Spinal cord (tissue), 10 donors: ENCODE results near the gene DDAH1. TPM values are rescaled to one million over a fixed set of nuclear protein-coding genes. Genes with fewer than 3 reads are reported as not detected.

Experiments used
- DNase-seq, 6 donors: peaks; one replicate each; pipeline versions ENCODE4 v3.0.0 to v3.0.0-alpha.2; 2013 to 2015; ENCODE audit warnings: low spot score in 6 of 6, low read depth in 4 of 6
- H3K27ac ChIP-seq: one replicate; pipeline ENCODE4 v1.5.1; 2013; ENCODE audit warnings: low read depth, low read length, control low read depth
- H3K27me3 ChIP-seq: one replicate; pipeline ENCODE4 v1.6.1; 2013; ENCODE audit warnings: low read length; ENCODE audit not compliant: control insufficient read depth, insufficient read depth
- H3K36me3 ChIP-seq: one replicate; pipeline ENCODE4 v1.6.1; 2013; ENCODE audit warnings: low read length; ENCODE audit not compliant: control insufficient read depth, insufficient read depth
- H3K4me1 ChIP-seq: one replicate; pipeline ENCODE4 v1.6.1; 2013; ENCODE audit warnings: low read length; ENCODE audit not compliant: control insufficient read depth, insufficient read depth
- H3K4me3 ChIP-seq: one replicate; pipeline ENCODE4 v1.5.1; 2013; ENCODE audit warnings: low read depth, low read length, control low read depth
- H3K9me3 ChIP-seq: one replicate; pipeline ENCODE4 v1.6.1; 2013; ENCODE audit warnings: low read length; ENCODE audit not compliant: control insufficient read depth, insufficient read depth
- WGBS: methylation state at CpG from one replicate; pipeline ENCODE4 v1.1.5; 2013; ENCODE audit warnings: missing lambda C conversion rate; ENCODE audit not compliant: insufficient coverage; 5-methylcytosine and 5-hydroxymethylcytosine counted together
- polyA plus RNA-seq, 2 donors: library from polyadenylated mRNA; unstranded; fragments of 120-200 nt; gene quantifications; one replicate each; pipeline ENCODE4 v1.2.1, GENCODE V29; 2013; ENCODE audit not compliant: insufficient read length in 2 of 2
- total RNA-seq, 2 donors: library from RNA; depleted of rRNA in 1 of 2; stranded (reverse); fragments of 120-200 nt in 1 of 2; fragments of >200 nt in 1 of 2; gene quantifications; one replicate each; pipeline versions ENCODE4 v1.2.3 to v1.2.4, GENCODE V29; 2013 to 2014
- donor health status: healthy.

The DDAH1 gene
- total and polyA plus RNA-seq, 4 donors: 68.1 to 203 (median 122) TPM

DNA sequence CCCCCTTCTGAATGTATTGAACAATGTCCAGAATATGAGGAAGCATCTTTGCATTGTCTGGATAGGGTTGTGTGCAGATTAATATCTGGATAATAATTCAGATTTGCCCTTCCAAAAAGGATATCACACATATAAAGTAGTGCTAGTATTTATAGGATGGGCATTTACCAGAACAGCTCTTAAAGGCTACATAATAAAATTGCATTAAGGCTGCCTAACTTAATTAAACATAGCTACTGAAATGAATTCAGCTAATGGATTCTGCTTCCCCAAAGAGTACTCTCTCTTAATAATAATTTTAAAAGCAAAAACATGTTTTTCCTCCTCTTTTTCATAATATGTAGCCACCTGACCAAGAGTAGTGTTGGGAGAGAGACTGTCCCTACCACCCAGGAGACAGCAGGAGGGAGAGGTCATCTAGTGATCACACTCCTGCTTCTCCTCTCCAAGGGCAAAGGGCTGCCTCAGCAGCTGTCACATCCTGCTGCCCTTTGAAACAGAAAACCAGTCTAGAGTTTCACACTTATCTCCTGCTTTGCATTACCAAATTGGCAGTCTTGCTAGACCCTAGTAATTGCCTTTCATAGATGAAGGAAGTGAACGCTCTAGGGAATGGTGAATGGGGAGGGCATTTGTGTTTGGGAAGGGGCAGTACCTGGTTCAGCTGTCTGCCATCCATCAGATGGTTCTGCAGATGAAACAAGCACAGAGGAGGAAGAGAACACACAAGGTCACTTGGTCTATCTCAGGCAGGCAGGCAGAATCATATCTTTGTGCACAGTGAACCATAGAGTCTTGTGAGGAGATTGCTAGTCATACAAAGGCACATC lies 29.3 kb upstream of the DDAH1 start:
- DNase-seq: peak in 1 of 6 donors; percentile 34
- 90% methylated on average over 1 of the region's 1 CpG for WGBS
- H3K9me3 ChIP-seq: no peaks in the 10 kb centered on the region
- no peaks in the 10 kb centered on the region for H3K27me3 ChIP-seq
- H3K27ac ChIP-seq: no peak overlapping the region
- H3K4me1 ChIP-seq: no peaks in the 10 kb centered on the region
- H3K4me3 ChIP-seq: no peak overlapping the region
- H3K36me3 ChIP-seq: no peaks in the 10 kb centered on the region

DNA sequence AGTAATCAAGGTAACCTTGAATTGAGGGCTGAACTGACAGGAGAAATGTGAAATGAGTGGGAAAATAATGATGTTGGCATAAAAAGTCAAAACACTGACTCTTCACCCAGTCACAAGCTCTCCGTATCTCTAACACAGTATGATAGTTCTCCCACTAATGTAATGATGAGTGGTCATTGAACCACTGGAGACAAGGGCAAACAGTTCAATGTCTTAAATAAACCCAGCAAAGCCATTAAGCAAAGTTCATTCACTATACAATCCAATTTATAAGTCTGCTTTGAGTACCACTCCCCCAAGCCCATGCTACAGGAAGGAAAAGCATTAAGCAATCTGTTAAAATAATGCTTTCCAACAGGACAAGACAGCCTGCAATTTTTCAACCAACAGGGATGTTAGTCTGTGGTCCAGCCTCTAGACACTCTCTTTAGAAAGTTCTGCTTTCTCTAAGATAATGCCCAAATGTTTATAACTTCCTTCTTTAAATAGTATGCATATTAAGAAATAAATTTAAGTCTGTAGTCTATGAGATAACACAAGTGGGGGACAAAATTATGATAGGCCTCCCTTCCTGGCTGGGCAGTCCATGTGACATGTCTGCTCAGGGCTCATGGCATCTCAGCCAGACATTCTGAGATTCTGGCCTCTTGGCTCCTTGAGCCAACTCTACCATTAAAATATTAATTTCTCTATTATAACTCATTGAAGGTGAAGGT lies 25.5 kb upstream of the DDAH1 start:
- H3K36me3 ChIP-seq: no peaks in the 10 kb centered on the region
- no peaks in the 10 kb centered on the region for H3K4me1 ChIP-seq
- no peak for DNase-seq
- no peaks in the 10 kb centered on the region for H3K27me3 ChIP-seq
- H3K4me3 ChIP-seq: no peak overlapping the region
- H3K9me3 ChIP-seq: no peaks in the 10 kb centered on the region
- no peak overlapping the region for H3K27ac ChIP-seq
- WGBS: no CpG with 5 or more reads among the region's 1 CpG

DNA sequence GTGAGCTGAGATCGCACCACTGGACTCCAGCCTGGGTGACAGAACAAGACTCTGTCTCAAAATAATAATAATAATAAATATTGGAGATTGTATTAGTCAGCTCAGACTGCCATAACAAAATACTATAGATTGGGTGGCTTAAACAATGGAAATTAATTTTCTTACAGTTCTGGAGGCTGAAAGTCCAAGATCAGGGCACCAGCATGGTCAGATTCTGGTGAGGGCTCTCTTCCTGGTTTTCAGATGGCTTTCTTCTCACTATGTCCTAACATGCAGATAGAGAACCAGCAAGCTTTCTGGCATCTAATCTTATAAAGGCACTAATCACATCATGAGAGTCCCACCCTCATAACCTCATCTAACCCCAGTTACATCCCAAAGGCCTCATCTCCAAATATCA lies 23.2 kb upstream of the DDAH1 start:
- Histone ChIP-seq H3K27me3 (no peaks in the 10 kb centered on the region), H3K27ac (no peak overlapping the region), H3K9me3 (no peaks in the 10 kb centered on the region), H3K36me3 (no peaks in the 10 kb centered on the region), H3K4me3 (no peak overlapping the region), H3K4me1 (no peaks in the 10 kb centered on the region)
- no peak for DNase-seq
- no CpG with 5 or more reads among the region's 1 CpG for WGBS

DNA sequence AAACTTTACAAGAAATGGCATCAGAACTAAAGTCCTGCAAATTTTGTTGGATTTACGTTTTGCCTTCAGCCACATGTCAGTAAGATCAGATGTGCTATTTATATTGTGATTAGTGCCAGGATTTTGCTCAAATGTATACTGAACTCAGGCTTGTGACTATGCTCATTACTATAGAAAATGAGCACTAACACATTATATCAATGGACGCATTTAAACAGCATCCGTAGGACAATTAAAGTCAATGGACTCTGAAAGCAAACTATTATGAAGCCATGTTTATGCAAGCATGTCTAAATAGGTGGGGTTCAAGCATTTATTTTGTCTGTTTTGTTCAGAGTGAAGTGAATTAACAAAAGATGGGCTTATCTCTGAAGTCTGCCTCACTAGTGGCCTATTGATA lies 20.6 kb upstream of the DDAH1 start:
- no peaks in the 10 kb centered on the region for H3K9me3 ChIP-seq
- no peaks in the 10 kb centered on the region for H3K4me1 ChIP-seq
- H3K36me3 ChIP-seq: no peaks in the 10 kb centered on the region
- no peaks in the 10 kb centered on the region for H3K27me3 ChIP-seq
- no peak overlapping the region for H3K4me3 ChIP-seq
- no peak overlapping the region for H3K27ac ChIP-seq
- 20% methylated on average over 1 of the region's 3 CpGs for WGBS
- DNase-seq: peak in 1 of 6 donors; percentile 67

DNA sequence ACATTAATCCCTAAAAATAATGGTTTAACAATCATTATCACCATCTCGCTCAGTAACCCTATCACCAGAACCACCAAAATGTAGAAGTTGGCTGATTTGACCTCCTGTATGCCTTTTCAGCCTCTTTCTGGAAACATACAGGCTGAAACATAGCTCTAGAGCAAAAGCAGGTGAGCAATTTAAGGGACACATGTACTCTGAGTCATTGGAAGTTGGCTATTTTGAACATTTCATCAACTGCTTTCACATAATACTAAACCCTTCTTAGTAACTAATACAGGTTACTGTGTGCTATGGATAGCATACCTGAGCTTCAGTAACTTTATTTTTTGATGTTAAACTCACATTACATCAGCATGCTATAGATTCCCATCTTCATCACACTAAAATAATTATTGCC lies 19.8 kb upstream of the DDAH1 start:
- Histone ChIP-seq H3K9me3 (no peaks in the 10 kb centered on the region), H3K36me3 (no peaks in the 10 kb centered on the region), H3K4me1 (no peaks in the 10 kb centered on the region), H3K4me3 (no peak overlapping the region), H3K27ac (no peak overlapping the region), H3K27me3 (no peaks in the 10 kb centered on the region)
- no peak for DNase-seq
- WGBS: no CpG with 5 or more reads among the region's 1 CpG

DNA sequence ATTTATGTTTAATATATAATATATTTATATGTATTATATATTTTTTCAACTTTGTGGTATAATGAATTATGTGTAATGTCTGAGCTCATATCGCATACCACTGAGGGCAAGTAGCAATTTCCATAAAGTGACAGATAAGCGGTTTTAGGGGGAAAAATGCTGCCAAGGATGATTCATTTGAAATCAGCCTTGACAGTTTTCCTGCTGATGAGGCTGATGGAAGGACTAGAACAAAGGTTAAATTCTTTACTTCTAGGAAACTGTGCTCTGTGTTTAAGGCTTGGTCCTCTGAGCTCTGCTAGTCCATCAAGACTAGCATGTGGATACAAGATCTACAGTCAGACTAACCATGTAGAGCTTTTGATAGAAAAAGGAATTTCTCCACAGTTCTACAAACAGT lies 19.3 kb upstream of the DDAH1 start:
- Histone ChIP-seq H3K36me3 (no peaks in the 10 kb centered on the region), H3K4me3 (no peak overlapping the region), H3K27me3 (no peaks in the 10 kb centered on the region), H3K9me3 (no peaks in the 10 kb centered on the region), H3K4me1 (no peaks in the 10 kb centered on the region), H3K27ac (no peak overlapping the region)
- 94% methylated on average over 2 of the region's 2 CpGs for WGBS
- DNase-seq: no peak

DNA sequence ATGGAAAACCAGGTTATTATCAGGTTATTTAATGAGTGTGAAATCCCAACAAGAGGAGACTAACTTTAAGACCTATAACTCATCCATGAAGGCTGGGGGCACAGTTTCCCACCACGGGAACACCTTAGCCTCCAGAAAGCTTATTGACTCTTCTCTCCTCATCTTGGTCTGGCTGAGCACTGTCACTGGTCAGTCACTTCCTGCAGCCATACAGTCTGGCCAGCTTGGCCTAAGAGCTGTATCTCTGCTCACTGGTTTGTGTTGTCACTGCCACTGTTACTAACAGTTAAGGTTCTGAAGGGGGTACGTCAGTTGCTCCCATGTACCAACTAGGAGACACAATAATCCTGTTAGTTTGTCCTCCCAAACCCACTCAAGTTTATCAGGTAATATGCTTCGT lies 16.7 kb upstream of the DDAH1 start:
- DNase-seq: no peak
- H3K27ac ChIP-seq: no peak overlapping the region
- H3K27me3 ChIP-seq: no peaks in the 10 kb centered on the region
- no peaks in the 10 kb centered on the region for H3K9me3 ChIP-seq
- no peak overlapping the region for H3K4me3 ChIP-seq
- WGBS: 85% methylated on average over 2 of the region's 3 CpGs
- H3K4me1 ChIP-seq: no peaks in the 10 kb centered on the region
- no peaks in the 10 kb centered on the region for H3K36me3 ChIP-seq

DNA sequence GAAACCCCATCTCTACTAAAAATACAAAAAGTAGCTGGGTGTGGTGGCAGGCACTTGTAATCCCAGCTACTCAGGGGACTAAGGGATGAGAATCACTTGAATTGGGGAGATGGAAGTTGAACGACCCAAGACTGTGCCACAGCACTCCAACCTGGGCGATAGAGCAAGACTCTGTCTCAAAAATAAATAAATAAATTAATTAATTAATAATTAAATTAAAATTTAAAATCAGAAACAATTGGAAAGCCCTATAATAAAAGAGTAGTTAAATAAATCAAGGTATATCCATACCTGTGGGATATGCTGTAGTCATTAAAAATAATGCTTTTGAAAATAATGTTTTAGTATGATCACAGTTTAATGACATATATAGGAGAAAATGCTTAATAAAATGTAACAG lies 15.6 kb upstream of the DDAH1 start:
- no peak for DNase-seq
- H3K4me3 ChIP-seq: no peak overlapping the region
- no peaks in the 10 kb centered on the region for H3K4me1 ChIP-seq
- H3K27ac ChIP-seq: no peak overlapping the region
- no peaks in the 10 kb centered on the region for H3K9me3 ChIP-seq
- no CpG with 5 or more reads among the region's 2 CpGs for WGBS
- no peaks in the 10 kb centered on the region for H3K36me3 ChIP-seq
- no peaks in the 10 kb centered on the region for H3K27me3 ChIP-seq

DNA sequence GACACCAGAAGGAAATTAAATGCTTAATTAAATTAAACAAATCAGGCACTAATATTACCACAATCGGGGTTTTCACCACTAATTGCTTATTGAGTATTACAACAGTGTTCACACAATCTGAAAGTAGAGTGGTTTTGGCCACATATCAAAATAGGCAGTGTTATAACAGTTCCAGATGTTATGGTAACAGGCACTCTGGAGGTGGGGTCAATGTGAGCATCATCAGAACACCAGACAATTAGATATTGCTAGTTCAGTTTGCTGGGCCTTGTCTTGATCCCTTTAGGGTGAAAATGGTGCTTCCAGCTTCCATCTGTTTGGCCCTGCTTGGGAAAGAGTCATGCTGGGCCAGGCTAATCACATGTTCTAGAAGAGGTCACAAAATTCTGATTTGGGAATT lies 14.5 kb upstream of the DDAH1 start:
- Histone ChIP-seq H3K4me3 (no peak overlapping the region), H3K36me3 (no peaks in the 10 kb centered on the region), H3K27ac (no peak overlapping the region), H3K9me3 (no peaks in the 10 kb centered on the region), H3K27me3 (no peaks in the 10 kb centered on the region), H3K4me1 (no peaks in the 10 kb centered on the region)
- WGBS: no CpG with 5 or more reads among the region's 1 CpG
- DNase-seq: no peak

DNA sequence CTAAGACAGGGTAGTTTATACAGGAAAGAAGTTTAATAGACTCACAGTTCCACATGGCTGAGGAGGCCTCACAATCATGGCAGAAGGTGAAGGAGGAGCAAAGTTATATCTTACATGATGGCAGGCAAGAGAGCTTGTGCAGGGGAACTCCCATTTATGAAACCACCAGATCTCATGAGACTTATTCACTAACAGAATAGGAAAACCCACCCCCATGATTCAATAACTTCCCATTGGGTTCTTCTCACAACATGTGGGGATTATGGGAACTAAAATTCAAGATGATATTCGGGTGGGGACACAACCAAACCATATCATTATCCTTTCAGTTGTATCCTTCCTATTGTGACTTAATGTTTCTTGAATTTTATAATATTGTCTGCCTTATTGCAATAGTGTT lies 13.4 kb upstream of the DDAH1 start:
- H3K27me3 ChIP-seq: no peaks in the 10 kb centered on the region
- H3K9me3 ChIP-seq: no peaks in the 10 kb centered on the region
- no peaks in the 10 kb centered on the region for H3K4me1 ChIP-seq
- no CpG with 5 or more reads among the region's 1 CpG for WGBS
- no peak overlapping the region for H3K4me3 ChIP-seq
- no peaks in the 10 kb centered on the region for H3K36me3 ChIP-seq
- DNase-seq: no peak
- H3K27ac ChIP-seq: no peak overlapping the region
